Measurements from ENCODE around the gene SLC16A9.

DNA sequence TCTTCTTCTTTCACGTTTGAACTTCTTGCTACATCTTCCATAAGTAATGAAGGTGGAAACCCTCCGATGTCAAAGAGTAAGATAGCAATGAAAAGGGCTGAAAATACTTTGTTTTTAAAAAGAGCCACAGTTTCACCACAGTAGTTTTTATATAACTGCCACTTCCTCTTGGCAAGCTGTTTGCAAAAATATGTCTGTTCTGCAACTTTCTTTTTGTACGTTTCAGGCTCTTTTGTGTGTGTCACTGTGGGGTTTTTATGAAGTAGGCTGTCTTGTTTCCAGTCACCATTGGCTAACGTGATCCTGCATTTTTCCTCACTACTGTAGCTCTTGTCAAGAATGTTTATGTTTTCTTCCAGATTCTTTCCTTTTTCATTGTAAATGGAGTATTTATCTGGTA, 55.6 kb downstream of the SLC16A9 start:
- TF ChIP-seq, protein P1, sequence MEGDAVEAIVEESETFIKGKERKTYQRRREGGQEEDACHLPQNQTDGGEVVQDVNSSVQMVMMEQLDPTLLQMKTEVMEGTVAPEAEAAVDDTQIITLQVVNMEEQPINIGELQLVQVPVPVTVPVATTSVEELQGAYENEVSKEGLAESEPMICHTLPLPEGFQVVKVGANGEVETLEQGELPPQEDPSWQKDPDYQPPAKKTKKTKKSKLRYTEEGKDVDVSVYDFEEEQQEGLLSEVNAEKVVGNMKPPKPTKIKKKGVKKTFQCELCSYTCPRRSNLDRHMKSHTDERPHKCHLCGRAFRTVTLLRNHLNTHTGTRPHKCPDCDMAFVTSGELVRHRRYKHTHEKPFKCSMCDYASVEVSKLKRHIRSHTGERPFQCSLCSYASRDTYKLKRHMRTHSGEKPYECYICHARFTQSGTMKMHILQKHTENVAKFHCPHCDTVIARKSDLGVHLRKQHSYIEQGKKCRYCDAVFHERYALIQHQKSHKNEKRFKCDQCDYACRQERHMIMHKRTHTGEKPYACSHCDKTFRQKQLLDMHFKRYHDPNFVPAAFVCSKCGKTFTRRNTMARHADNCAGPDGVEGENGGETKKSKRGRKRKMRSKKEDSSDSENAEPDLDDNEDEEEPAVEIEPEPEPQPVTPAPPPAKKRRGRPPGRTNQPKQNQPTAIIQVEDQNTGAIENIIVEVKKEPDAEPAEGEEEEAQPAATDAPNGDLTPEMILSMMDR (IDR thresholded peaks at IDR 0.05), result no peak
- TF ChIP-seq POLR2A (IDR thresholded peaks at IDR 0.05), result no peak

Measured in thyroid gland (tissue), 4 donors.